Endothelial cell of hepatic sinusoid (primary cell): ENCODE data around the gene PPP2R5E.
"Not testable (repeated sequence)": the region's sequence is repeated elsewhere in the genome, so short reads cannot be mapped to it uniquely, and the experiment has no call there.

Experiments
- in situ Hi-C: cut with HindIII; loops from 2 replicates; pipeline ENCODE4 v1.10.0; 2017; ENCODE audit warnings: low sequenced_read_pairs

PPP2R5E gene

GRCh38 chr14:63523735-63524426 is 19.3 kb downstream of the PPP2R5E start:
- in situ Hi-C loops, result no loop called here

DNA sequence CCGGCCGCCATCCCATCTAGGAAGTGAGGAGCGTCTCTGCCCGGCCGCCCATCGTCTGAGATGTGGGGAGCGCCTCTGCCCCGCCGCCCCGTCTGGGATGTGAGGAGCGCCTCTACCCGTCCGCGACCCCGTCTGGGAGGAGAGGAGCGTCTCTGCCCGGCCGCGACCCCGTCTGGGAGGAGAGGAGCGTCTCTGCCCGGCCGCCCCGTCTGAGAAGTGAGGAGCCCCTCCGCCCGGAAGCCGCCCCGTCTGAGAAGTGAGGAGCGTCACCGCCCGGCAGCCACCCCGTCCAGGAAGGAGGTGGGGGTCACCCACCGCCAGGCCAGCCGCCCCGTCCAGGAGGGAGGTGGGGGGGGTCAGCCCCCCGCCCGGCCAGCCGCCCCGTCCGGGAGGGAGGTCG is 20.7 kb downstream of the PPP2R5E start:
- in situ Hi-C loops, result not testable (repeated sequence)

GRCh38 chr14:63517354-63517753 is 25.8 kb downstream of the PPP2R5E start:
- in situ Hi-C loops, result no loop called here

DNA sequence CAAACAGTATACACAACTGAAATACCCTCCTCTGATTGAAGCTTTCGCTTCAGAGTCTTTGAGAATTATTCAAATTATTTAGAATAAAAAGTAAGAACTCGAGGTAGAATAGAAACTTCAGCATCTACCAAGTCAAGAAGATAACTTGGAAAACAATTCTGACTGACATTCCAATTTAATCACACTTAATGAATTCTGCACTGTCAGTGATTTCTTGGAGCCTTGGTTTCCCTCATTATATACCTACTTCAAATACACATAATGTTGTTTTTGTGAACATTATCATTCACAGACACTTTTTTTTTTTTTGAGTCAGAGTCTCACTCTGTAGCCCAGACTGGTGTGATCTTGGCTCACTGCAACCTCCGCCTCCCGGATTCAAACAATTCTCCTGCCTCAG is 27.9 kb downstream of the PPP2R5E start:
- in situ Hi-C loops, result no loop called here

- in situ Hi-C loops, result loop anchor here (5.0 kb wide), 1 partner anchor 46 kb away; no protein-coding TSS in a partner anchor
Observed at GRCh38 chr14:63513756-63514155, 29.4 kb downstream of the PPP2R5E start.

- in situ Hi-C loops, result loop anchor here (5.0 kb wide), 1 partner anchor 46 kb away; no protein-coding TSS in a partner anchor
Observed at GRCh38 chr14:63512861-63513260, 30.3 kb downstream of the PPP2R5E start.

GRCh38 chr14:63510538-63510937 is 32.6 kb downstream of the PPP2R5E start:
- in situ Hi-C loops, result loop anchor here (5.0 kb wide), 1 partner anchor 43 kb away; no protein-coding TSS in a partner anchor

DNA sequence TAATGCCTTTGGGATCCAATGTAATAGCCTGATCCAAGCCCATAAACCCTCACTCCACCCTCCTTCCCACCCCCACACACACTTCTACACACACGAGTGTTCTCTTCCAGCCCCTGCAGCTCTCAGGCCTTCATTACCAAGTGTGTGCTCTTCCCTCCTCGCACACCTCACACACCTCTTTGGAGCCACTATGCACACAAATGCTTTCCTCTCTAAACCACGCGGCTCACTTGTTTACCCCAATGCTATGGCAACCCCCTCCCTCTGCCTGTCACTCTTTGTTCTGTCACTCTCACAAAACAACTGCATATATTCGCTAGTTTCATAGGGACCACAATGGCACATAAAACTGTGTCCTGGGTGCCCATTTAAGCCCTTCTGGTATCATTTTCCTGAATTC is 35.1 kb downstream of the PPP2R5E start:
- in situ Hi-C loops, result no loop called here

DNA sequence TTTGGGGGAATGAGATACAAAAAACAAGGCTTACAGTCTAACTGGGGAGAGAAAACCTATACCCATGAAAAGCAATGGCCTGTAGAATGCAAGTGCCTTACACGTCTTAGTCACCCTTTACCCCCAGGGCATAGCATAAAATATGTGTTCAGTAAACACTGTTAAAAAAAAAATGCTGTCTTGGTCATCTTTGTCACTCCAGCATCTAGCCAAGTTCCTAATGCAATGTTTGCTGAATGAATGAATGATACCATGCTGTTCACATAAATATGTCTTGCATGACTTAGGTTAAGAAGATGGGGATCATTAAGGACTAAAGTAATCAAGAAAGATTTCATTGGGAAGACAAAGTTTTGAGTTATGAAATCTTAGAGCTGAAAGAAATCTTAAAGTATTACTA is 38.5 kb downstream of the PPP2R5E start:
- in situ Hi-C loops, result no loop called here

DNA sequence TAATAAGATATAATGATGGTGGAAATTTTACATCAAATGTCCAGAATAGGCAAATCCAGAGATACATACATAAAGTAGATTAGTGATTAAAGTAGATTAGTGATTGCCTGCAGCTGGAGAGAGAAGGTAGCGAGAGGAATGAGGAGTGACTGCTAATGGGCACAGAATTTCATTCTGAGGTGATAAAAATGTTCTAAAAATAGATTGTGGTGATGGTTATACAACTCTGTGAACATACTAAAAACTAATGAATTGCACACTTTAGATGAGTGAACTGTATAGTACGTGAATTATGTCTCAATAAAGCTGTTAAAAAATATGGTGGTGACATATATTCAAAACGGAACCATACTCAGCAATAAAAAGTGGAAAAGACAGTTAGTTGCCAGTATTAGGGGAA is 41.7 kb downstream of the PPP2R5E start:
- in situ Hi-C loops, result no loop called here

GRCh38 chr14:63499701-63500250 is 43.4 kb downstream of the PPP2R5E start:
- in situ Hi-C loops, result no loop called here

DNA sequence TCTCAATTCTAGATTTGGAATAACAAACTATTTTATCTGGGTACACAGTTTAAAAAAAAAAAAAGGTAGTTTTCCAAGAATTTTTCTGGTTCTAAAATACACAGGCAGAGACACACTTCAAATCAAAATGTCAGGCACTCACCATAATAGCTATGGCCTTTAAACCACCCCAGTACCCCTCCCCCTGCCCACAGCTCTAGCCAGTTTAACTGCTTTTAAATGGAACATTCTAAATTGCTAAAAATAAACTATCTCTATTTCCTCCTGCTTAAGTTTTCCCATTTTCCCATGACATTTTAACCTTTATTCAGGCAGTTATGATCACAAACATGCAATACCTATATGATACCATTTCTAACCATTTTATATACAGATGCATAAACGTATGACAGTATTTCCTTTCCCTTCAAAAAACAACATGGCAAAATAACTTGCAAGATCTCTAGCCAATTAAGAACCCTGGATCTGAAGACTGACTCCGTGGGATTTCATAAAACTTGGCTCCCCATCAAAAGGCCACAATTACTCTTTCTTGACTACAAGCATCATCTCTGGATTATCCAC is 46.3 kb downstream of the PPP2R5E start:
- in situ Hi-C loops, result no loop called here

- in situ Hi-C loops, result no loop called here
Observed at GRCh38 chr14:63493246-63493645, 49.9 kb downstream of the PPP2R5E start.

DNA sequence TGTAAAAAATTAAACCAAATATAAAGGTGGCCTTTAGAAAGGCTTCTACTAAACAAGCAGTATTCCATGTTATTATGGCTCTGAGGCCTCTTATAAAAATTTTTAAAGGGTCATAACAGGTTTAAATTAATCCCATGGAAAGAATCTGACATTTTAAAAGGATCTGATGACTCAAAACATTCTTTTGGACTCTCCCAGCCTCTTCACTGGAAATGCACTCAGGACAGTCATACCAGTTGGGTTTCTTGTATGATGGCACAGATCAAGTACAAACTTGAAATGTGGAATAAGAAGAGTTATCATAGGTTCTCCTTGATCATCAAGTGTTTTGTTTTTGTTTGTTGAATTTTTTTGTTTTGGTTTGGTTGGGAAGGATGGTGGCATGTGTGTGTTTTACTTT is 50.8 kb downstream of the PPP2R5E start:
- in situ Hi-C loops, result no loop called here

GRCh38 chr14:63487724-63488123 is 55.5 kb downstream of the PPP2R5E start:
- in situ Hi-C loops, result no loop called here

GRCh38 chr14:63486738-63487137 is 56.4 kb downstream of the PPP2R5E start:
- in situ Hi-C loops, result no loop called here

GRCh38 chr14:63483315-63483714 is 59.9 kb downstream of the PPP2R5E start:
- in situ Hi-C loops, result no loop called here

- in situ Hi-C loops, result no loop called here
Observed at GRCh38 chr14:63480599-63480998, 62.6 kb downstream of the PPP2R5E start.

GRCh38 chr14:63478437-63478852 is 64.7 kb downstream of the PPP2R5E start:
- in situ Hi-C loops, result no loop called here

DNA sequence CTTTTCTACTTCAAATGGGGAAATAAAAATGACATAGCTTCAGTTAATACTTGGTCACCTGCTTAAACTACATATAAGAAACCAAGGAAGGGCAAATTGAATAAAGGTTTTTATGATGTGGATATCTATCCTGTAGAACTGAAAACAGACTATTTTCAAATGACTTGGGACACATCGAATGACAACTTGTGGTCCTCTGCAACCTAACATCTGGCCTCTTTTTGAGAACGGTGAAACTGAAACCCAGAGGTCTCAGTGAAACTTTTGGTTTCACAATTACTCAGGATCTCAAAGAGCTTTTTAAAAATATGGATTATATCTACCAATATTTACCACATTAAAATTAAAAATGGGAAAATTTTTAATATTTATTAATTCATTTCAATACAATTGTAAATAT is 65.2 kb downstream of the PPP2R5E start:
- in situ Hi-C loops, result no loop called here

DNA sequence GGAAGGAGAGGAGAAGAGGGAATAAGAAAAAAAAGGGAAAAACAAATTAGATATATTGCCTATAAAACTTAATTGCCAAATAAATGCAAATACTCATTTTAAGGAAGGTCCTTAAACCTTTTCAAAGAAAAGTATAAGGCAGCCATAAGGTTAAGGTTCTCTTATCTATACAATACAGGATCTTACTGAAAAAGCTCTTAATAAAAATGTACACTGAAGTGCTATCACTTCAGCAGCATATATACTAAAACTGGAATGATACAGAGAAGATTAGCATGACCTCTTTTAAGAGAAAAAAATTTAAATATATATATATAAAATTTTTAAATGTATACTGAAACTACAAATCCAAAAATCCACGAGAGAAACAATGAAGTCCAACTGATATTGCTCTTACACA is 65.6 kb downstream of the PPP2R5E start:
- in situ Hi-C loops, result no loop called here

- in situ Hi-C loops, result no loop called here
Observed at GRCh38 chr14:63475761-63476160, 67.4 kb downstream of the PPP2R5E start.
